Measurements from ENCODE around the gene AAGAB. TPM values are rescaled to one million over a fixed set of nuclear protein-coding genes. Genes with fewer than 3 reads are reported as not detected.
"Not testable (repeated sequence)": the region's sequence is repeated elsewhere in the genome, so short reads cannot be mapped to it uniquely, and the experiment has no call there.

The AAGAB gene
- total RNA-seq, 1 experiment from 2014 or later: 102 TPM

- ChIA-PET POLR2A (no interaction called here), CTCF (no interaction called here)
- TF ChIP-seq POLR2AphosphoS5 (IDR thresholded peaks at IDR 0.05; ENCODE audit: low read depth, low read length) (no peak), TCF7L2 (IDR thresholded peaks at IDR 0.05; ENCODE audit: low read depth, low read length) (no peak), SIN3A (IDR thresholded peaks at IDR 0.05; ENCODE audit: borderline replicate concordance, insufficient read depth, low read depth, low read length) (no peak)
- TF ChIP-seq, protein P1, sequence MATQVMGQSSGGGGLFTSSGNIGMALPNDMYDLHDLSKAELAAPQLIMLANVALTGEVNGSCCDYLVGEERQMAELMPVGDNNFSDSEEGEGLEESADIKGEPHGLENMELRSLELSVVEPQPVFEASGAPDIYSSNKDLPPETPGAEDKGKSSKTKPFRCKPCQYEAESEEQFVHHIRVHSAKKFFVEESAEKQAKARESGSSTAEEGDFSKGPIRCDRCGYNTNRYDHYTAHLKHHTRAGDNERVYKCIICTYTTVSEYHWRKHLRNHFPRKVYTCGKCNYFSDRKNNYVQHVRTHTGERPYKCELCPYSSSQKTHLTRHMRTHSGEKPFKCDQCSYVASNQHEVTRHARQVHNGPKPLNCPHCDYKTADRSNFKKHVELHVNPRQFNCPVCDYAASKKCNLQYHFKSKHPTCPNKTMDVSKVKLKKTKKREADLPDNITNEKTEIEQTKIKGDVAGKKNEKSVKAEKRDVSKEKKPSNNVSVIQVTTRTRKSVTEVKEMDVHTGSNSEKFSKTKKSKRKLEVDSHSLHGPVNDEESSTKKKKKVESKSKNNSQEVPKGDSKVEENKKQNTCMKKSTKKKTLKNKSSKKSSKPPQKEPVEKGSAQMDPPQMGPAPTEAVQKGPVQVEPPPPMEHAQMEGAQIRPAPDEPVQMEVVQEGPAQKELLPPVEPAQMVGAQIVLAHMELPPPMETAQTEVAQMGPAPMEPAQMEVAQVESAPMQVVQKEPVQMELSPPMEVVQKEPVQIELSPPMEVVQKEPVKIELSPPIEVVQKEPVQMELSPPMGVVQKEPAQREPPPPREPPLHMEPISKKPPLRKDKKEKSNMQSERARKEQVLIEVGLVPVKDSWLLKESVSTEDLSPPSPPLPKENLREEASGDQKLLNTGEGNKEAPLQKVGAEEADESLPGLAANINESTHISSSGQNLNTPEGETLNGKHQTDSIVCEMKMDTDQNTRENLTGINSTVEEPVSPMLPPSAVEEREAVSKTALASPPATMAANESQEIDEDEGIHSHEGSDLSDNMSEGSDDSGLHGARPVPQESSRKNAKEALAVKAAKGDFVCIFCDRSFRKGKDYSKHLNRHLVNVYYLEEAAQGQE (IDR thresholded peaks at IDR 0.05; ENCODE audit: insufficient read depth in 1 of 2, low read depth in 2 of 2, low read length in 1 of 2): no peak
- TF ChIP-seq, protein P2, sequence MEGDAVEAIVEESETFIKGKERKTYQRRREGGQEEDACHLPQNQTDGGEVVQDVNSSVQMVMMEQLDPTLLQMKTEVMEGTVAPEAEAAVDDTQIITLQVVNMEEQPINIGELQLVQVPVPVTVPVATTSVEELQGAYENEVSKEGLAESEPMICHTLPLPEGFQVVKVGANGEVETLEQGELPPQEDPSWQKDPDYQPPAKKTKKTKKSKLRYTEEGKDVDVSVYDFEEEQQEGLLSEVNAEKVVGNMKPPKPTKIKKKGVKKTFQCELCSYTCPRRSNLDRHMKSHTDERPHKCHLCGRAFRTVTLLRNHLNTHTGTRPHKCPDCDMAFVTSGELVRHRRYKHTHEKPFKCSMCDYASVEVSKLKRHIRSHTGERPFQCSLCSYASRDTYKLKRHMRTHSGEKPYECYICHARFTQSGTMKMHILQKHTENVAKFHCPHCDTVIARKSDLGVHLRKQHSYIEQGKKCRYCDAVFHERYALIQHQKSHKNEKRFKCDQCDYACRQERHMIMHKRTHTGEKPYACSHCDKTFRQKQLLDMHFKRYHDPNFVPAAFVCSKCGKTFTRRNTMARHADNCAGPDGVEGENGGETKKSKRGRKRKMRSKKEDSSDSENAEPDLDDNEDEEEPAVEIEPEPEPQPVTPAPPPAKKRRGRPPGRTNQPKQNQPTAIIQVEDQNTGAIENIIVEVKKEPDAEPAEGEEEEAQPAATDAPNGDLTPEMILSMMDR (IDR thresholded peaks at IDR 0.05): no peak
- Histone ChIP-seq H3K36me3 (ENCODE audit: control insufficient read depth, insufficient read depth, low read length) (no peaks in the 10 kb centered on the region), H3K27me3 (ENCODE audit: control insufficient read depth, insufficient read depth, low read length) (no peaks in the 10 kb centered on the region), H3K9me3 (ENCODE audit: control insufficient read depth, insufficient read depth, low read depth, low read length) (no peaks in the 10 kb centered on the region), H3K4me3 (ENCODE audit: low read depth in 2 of 2, low read length in 2 of 2) (no peak overlapping the region), H3K27ac (ENCODE audit: low read length) (no peak overlapping the region), H3K4me1 (ENCODE audit: control insufficient read depth, insufficient read depth, low read length) (peaks cover 5% of the 10 kb centered on the region)
- no TSS peak for BruUV-seq (replicated peaks)
- intact Hi-C loops (cut with micrococcal nuclease; ENCODE audit: unreplicated experiment) (no loop called here), in situ Hi-C loops (cut with HindIII; ENCODE audit: low pct_unique_long_range_greater_than_20kb, low sequenced_read_pairs) (no loop called here)
- DNase-seq (ENCODE audit: low read depth, low spot score) (no peak), ATAC-seq (no peak)
Measured at GRCh38 chr15:67259379-67259778, 4.9 kb upstream of the AAGAB start.

GRCh38 chr15:67258412-67258811 lies 4.0 kb upstream of the AAGAB start:
- intact Hi-C loops (cut with micrococcal nuclease; ENCODE audit: unreplicated experiment); H3K9me3 ChIP-seq (ENCODE audit: control insufficient read depth, insufficient read depth, low read depth, low read length); CTCF ChIA-PET; H3K4me1 ChIP-seq (ENCODE audit: control insufficient read depth, insufficient read depth, low read length); H3K4me3 ChIP-seq (ENCODE audit: low read depth in 2 of 2, low read length in 2 of 2); BruUV-seq (replicated peaks); H3K27me3 ChIP-seq (ENCODE audit: control insufficient read depth, insufficient read depth, low read length); ATAC-seq; in situ Hi-C loops (cut with HindIII; ENCODE audit: low pct_unique_long_range_greater_than_20kb, low sequenced_read_pairs); H3K27ac ChIP-seq (ENCODE audit: low read length); DNase-seq (ENCODE audit: low read depth, low spot score); H3K36me3 ChIP-seq (ENCODE audit: control insufficient read depth, insufficient read depth, low read length): not testable (repeated sequence)
- POLR2A ChIA-PET: interaction anchor here (0.7 kb wide), 1 partner anchor 155 kb away, joined by 3 read pairs; no protein-coding TSS in a partner anchor

GRCh38 chr15:67256051-67256450 lies 1.6 kb upstream of the AAGAB start:
- H3K9me3 ChIP-seq (ENCODE audit: control insufficient read depth, insufficient read depth, low read depth, low read length): no peaks in the 10 kb centered on the region
- H3K27ac ChIP-seq (ENCODE audit: low read length): no peak overlapping the region
- H3K36me3 ChIP-seq (ENCODE audit: control insufficient read depth, insufficient read depth, low read length): peaks cover 4% of the 10 kb centered on the region; the same call in 1 of the 2 replicates
- no peak for DNase-seq (ENCODE audit: low read depth, low spot score)
- CTCF ChIA-PET: no interaction called here
- no peaks in the 10 kb centered on the region for H3K27me3 ChIP-seq (ENCODE audit: control insufficient read depth, insufficient read depth, low read length)
- peaks cover 20% of the 10 kb centered on the region for H3K4me1 ChIP-seq (ENCODE audit: control insufficient read depth, insufficient read depth, low read length)
- intact Hi-C loops (cut with micrococcal nuclease; ENCODE audit: unreplicated experiment): no loop called here
- POLR2A ChIA-PET: no interaction called here
- in situ Hi-C loops (cut with HindIII; ENCODE audit: low pct_unique_long_range_greater_than_20kb, low sequenced_read_pairs): no loop called here
- no peak for ATAC-seq
- no TSS peak for BruUV-seq (replicated peaks)
- no peak overlapping the region for H3K4me3 ChIP-seq (ENCODE audit: low read depth in 2 of 2, low read length in 2 of 2)
- TF ChIP-seq TCF7L2 (IDR thresholded peaks at IDR 0.05; ENCODE audit: low read depth, low read length) (no peak), POLR2AphosphoS5 (IDR thresholded peaks at IDR 0.05; ENCODE audit: low read depth, low read length) (no peak), SIN3A (IDR thresholded peaks at IDR 0.05; ENCODE audit: borderline replicate concordance, insufficient read depth, low read depth, low read length) (no peak)
- TF ChIP-seq, protein P2 (IDR thresholded peaks at IDR 0.05): no peak
- TF ChIP-seq, protein P1 (IDR thresholded peaks at IDR 0.05; ENCODE audit: insufficient read depth in 1 of 2, low read depth in 2 of 2, low read length in 1 of 2): no peak

Data from Panc1 (cell line).